ENCODE measurements around the gene PTPRG. TPM values are rescaled to one million over a fixed set of nuclear protein-coding genes. Genes with fewer than 3 reads are reported as not detected.

The PTPRG gene
- total RNA-seq, 2 experiments from 2014 or later: 0.10 TPM; not detected in 1

DNA sequence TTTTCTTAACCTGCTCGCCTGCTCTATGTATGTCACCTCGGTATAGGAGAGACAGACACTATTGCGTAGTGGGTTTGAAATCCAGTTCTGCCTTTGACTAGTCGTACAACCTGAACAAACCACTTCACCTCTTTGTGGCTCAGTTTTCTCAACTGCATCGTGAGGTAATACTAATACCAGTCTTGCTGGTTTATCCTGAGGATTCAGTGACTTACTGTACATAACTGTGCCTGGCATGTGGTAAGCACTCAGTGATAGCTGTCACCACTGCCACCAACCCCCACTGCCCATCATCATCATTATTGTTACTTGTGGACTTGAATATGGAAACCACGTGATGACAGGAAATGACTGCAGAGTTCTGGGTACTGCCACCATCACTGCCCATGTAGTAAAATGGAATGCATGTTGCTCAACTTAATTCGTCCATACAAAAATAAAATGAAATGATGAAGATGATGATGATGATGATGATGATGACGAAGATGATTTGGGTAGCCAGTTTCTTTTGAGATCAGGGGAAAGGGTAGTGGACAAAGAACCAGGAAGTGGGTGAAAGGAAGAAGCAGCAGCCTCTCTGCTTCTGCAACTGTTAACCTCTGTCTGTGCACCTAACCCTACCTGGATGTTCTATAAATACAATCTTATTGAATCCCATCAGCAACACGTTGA, 583.9 kb downstream of the PTPRG start:
- no peaks in the 10 kb centered on the region for H3K9me3 Mint-ChIP-seq
- CTCF ChIA-PET: no interaction called here
- DNase-seq: no peak
- no peaks in the 10 kb centered on the region for H3K36me3 Mint-ChIP-seq
- H3K27ac Mint-ChIP-seq: no peak overlapping the region
- no peaks in the 10 kb centered on the region for H3K4me1 Mint-ChIP-seq (ENCODE audit: low read depth)
- H3K27me3 Mint-ChIP-seq: no peaks in the 10 kb centered on the region
- POLR2A ChIA-PET: no interaction called here
- H3K4me3 Mint-ChIP-seq: no peak overlapping the region
- intact Hi-C loops (cut with micrococcal nuclease): no loop called here

DNA sequence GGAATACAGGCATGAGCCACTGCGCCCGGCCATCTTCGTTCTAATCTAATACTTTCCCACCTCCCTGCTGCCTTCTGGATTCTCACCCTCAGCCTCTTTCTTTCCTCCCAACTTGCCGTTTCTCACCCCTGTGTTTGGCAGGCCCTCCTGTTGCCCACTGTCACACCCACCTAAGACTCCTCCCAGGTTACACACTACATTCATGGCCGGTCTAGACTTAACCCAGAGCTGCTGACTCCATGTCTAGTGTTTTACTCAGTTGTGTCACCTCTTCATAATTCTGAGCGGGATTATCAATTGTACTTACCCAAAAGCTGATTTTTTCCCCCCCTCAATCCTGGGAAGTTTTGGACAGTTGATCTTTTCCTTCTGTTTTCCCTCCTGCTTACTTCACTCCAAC, 588.2 kb downstream of the PTPRG start:
- Mint-ChIP-seq H3K27ac (no peak overlapping the region), H3K36me3 (no peaks in the 10 kb centered on the region), H3K4me1 (ENCODE audit: low read depth) (no peaks in the 10 kb centered on the region), H3K27me3 (no peaks in the 10 kb centered on the region), H3K9me3 (no peaks in the 10 kb centered on the region), H3K4me3 (no peak overlapping the region)
- DNase-seq: no peak
- intact Hi-C loops (cut with micrococcal nuclease): no loop called here
- CTCF ChIA-PET: no interaction called here
- POLR2A ChIA-PET: no interaction called here

DNA sequence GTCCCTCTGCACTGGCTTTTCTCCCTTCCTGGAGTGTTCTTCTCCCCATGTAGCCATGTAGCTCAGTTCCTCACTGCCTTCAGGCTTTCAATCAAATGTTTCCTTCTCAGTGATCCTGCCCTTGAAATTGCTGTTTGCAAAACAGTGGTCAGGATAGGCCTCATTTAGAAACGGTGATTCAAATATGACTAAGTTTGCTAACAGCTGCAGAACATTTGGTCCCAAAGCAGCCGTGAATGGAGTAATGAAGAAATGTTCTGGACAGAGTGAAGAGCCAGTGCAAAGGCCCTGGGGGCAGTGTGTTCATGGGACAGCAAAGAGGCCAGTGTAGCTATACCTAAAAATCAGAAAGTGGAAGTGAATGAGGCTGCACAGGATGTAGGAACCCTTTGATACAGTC, 588.6 kb downstream of the PTPRG start:
- ChIA-PET POLR2A (no interaction called here), CTCF (no interaction called here)
- intact Hi-C loops (cut with micrococcal nuclease): no loop called here
- no peak for DNase-seq
- Mint-ChIP-seq H3K4me1 (ENCODE audit: low read depth) (no peaks in the 10 kb centered on the region), H3K4me3 (no peak overlapping the region), H3K9me3 (no peaks in the 10 kb centered on the region), H3K36me3 (no peaks in the 10 kb centered on the region), H3K27ac (no peak overlapping the region), H3K27me3 (no peaks in the 10 kb centered on the region)

DNA sequence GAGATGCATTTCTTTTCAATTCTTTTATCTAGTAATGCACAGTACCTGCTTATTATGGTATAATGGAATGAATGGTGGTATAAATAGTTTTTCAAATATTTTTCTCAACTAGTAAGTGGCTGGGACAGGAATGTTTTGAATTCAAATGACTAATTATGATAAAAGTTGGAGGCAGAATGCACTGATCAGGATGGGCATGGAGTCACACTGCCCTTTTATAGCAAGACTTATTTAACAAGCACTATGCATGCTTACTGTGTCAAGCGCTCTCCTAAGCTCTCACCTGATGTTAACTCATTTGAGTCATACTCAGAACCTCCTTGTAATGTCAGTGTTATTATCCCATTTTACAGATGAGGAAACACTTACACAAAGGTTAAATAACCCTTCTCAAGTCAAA, 590.2 kb downstream of the PTPRG start:
- Mint-ChIP-seq H3K9me3 (no peaks in the 10 kb centered on the region), H3K27me3 (no peaks in the 10 kb centered on the region), H3K36me3 (no peaks in the 10 kb centered on the region), H3K27ac (no peak overlapping the region), H3K4me3 (no peak overlapping the region), H3K4me1 (ENCODE audit: low read depth) (no peaks in the 10 kb centered on the region)
- intact Hi-C loops (cut with micrococcal nuclease): no loop called here
- no peak for DNase-seq
- POLR2A ChIA-PET: no interaction called here
- CTCF ChIA-PET: no interaction called here

DNA sequence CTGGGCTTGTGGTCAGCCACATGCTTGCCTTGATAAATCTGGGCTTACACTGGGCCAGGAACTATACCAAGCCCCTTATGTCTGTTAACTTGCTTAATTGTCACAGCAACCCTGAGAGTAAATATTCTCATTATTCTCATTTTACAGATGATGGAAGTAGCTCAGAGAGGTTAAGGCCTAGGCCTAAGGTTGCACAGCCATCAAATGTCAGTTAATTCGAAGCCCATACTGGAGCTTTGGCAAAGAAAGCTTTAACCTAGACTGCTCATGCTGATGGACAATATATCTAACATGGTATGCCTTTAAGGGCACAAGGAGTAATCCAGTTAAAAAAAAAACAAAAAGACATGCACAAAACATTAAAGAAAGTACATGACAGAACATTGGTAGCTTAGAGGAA, 591.9 kb downstream of the PTPRG start:
- Mint-ChIP-seq H3K9me3 (no peaks in the 10 kb centered on the region), H3K4me3 (no peak overlapping the region), H3K36me3 (no peaks in the 10 kb centered on the region), H3K27me3 (no peaks in the 10 kb centered on the region), H3K27ac (no peak overlapping the region), H3K4me1 (ENCODE audit: low read depth) (no peaks in the 10 kb centered on the region)
- POLR2A ChIA-PET: no interaction called here
- intact Hi-C loops (cut with micrococcal nuclease): no loop called here
- no peak for DNase-seq
- CTCF ChIA-PET: no interaction called here

DNA sequence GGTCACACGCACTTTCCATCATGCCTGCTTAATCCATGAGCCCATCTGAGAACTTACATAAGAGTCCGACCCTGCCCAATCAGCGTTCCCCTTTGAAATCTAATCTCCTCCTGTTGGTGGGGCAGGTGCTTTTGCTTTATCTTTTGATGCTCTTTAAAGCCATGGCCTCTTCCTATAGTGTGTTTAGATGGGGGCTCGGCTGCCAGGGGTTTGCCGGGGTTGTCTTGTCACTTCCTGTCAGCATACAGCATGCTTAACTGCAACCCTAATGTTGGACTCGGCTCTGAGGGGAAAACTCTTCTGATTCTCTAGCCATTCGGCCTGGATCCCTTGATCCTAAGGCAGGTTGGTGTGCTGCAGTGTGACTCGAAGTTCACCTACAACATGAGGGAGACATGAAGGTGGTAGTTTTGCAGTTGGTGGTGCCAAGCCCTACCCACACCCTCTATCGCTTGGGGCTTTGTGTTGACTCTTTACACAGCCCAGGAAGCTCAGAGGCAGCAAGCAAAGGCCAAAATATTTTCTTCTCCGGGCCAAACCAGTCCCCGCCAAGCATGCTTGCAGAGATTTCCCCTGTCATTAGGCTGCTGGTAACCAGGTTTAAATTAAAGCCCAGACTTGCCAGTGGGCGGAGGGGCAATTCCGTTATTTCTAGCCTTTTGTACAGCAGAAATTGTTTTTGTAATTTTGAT, 593.2 kb downstream of the PTPRG start:
- Mint-ChIP-seq H3K4me1 (ENCODE audit: low read depth) (no peaks in the 10 kb centered on the region), H3K4me3 (no peak overlapping the region), H3K27ac (no peak overlapping the region), H3K36me3 (no peaks in the 10 kb centered on the region), H3K9me3 (no peaks in the 10 kb centered on the region), H3K27me3 (no peaks in the 10 kb centered on the region)
- ChIA-PET POLR2A (no interaction called here), CTCF (no interaction called here)
- intact Hi-C loops (cut with micrococcal nuclease): no loop called here
- no peak for DNase-seq

DNA sequence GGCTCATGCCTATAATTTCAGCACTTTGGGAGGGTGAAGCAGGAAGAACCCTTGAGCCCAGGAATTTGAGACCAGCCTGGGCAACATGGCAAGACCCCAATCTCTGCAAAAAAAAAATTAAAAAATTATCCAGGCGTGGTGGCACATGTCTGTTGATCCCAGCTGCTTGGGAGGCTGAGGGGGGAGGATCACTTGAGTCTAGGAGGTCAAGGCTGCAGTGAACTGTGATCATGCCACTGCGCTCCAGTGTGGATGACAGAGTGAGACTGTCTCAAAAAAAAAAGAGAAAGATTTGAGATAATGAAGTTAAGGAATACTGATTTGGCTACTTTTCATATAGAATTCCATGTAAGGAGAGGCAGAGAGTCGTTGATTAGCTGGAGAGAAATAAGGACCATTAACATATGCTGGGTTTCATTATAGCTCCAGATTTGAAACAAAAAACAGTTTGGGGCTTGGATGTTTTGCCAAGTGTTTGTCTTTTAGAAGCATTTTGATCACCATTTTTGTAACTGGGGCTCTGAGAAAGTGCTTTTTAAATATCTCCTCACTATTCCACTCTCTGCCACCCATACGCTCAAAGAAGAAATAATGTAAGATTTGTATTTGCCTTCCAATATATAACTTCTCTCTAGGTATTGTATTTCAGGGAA, 597.8 kb downstream of the PTPRG start:
- no peaks in the 10 kb centered on the region for H3K36me3 Mint-ChIP-seq
- CTCF ChIA-PET: no interaction called here
- H3K4me1 Mint-ChIP-seq (ENCODE audit: low read depth): no peaks in the 10 kb centered on the region
- no peak overlapping the region for H3K4me3 Mint-ChIP-seq
- H3K27ac Mint-ChIP-seq: no peak overlapping the region
- no peak for DNase-seq
- H3K9me3 Mint-ChIP-seq: no peaks in the 10 kb centered on the region
- H3K27me3 Mint-ChIP-seq: no peaks in the 10 kb centered on the region
- intact Hi-C loops (cut with micrococcal nuclease): no loop called here
- POLR2A ChIA-PET: no interaction called here

DNA sequence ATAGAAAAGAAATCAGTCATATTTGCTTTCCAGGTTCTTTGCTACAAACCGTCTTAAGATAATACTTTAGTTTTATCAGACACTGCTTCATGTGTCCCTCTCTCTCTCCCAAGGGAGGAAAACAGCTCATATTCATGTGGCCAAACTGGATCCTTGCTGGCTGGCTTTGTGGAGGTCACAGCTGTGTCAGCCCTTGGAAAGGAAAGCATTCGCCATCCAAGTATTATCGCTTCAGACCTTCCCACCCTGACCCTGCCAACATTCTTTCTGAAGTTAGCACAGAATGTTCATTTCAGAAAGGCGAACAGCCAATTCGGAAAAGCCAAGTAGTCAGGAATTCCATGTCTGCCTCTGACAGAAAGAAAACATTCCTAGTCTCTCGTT, 598.3 kb downstream of the PTPRG start:
- Mint-ChIP-seq H3K36me3 (no peaks in the 10 kb centered on the region), H3K27ac (no peak overlapping the region), H3K27me3 (no peaks in the 10 kb centered on the region), H3K4me3 (no peak overlapping the region), H3K9me3 (no peaks in the 10 kb centered on the region), H3K4me1 (ENCODE audit: low read depth) (no peaks in the 10 kb centered on the region)
- intact Hi-C loops (cut with micrococcal nuclease): no loop called here
- CTCF ChIA-PET: no interaction called here
- no peak for DNase-seq
- POLR2A ChIA-PET: no interaction called here

DNA sequence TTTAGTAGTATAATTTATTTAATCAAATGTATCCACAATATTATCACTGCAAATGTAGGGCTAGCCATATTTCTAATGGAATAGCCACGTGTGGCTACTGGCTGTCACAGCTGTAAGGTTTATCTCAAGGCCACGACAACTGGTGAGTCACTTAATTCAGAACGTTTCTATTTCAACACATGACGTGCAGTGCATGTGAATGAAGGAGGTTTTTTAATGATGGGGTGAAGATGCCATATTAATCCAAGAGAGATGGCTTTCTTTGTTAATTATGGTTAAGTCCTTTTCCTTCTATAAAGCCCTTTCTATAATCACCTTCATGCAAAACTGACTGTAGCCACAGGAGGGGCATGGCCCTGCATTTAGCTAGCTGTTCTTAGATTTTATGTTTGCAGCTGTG, 600.0 kb downstream of the PTPRG start:
- no peaks in the 10 kb centered on the region for H3K9me3 Mint-ChIP-seq
- ChIA-PET CTCF (no interaction called here), POLR2A (no interaction called here)
- H3K4me1 Mint-ChIP-seq (ENCODE audit: low read depth): no peaks in the 10 kb centered on the region
- no peak overlapping the region for H3K4me3 Mint-ChIP-seq
- no peaks in the 10 kb centered on the region for H3K27me3 Mint-ChIP-seq
- DNase-seq: no peak
- no peak overlapping the region for H3K27ac Mint-ChIP-seq
- intact Hi-C loops (cut with micrococcal nuclease): no loop called here
- no peaks in the 10 kb centered on the region for H3K36me3 Mint-ChIP-seq

DNA sequence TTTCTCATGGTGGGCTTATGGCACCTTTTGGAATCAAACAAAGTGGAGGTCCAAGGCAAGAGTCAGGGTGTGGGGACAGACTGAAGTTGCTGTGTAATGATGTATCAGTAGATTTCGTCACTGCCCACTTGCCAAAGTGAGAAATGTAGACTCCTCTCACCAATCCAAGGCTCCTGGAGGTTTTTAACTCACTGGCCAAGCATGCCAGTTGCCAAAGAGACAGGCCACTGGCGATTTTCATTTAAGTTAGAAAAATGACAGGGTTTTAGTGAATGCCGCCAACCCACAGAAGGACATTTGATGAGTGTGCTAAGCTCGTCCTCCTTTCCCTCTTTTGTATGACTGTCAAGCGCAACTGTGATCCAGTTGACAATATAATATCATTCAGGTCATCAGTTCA, 602.8 kb downstream of the PTPRG start:
- POLR2A ChIA-PET: no interaction called here
- CTCF ChIA-PET: no interaction called here

DNA sequence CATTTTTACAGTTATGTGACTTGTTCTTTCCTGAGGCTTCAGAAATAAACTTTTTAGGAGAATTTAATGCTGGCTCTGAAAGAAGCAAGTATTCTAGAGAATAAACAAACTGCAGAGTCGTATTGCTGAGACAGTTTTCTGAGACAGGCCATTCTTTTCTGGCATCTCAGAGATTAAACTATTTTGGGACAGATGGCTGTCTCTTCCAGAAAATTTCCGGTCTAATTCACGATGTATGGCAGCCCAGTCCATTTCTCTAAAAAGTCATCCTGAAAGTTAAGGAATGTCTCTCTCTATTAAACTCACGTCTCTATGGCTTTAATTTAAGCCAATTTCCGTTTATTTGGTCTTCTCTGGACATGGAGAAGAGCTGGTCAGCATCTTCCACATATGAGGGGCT, 603.4 kb downstream of the PTPRG start:
- Mint-ChIP-seq H3K9me3 (no peaks in the 10 kb centered on the region), H3K4me1 (ENCODE audit: low read depth) (no peaks in the 10 kb centered on the region), H3K27me3 (no peaks in the 10 kb centered on the region), H3K4me3 (no peak overlapping the region), H3K27ac (no peak overlapping the region), H3K36me3 (no peaks in the 10 kb centered on the region)
- intact Hi-C loops (cut with micrococcal nuclease): no loop called here
- POLR2A ChIA-PET: no interaction called here
- CTCF ChIA-PET: no interaction called here
- no peak for DNase-seq

More for the DNA sequence above, 602.8 kb downstream of the PTPRG start:
- Mint-ChIP-seq H3K4me3 (no peak overlapping the region), H3K27me3 (no peaks in the 10 kb centered on the region), H3K27ac (no peak overlapping the region), H3K4me1 (ENCODE audit: low read depth) (no peaks in the 10 kb centered on the region), H3K9me3 (no peaks in the 10 kb centered on the region), H3K36me3 (no peaks in the 10 kb centered on the region)
- intact Hi-C loops (cut with micrococcal nuclease): no loop called here
- no peak for DNase-seq

DNA sequence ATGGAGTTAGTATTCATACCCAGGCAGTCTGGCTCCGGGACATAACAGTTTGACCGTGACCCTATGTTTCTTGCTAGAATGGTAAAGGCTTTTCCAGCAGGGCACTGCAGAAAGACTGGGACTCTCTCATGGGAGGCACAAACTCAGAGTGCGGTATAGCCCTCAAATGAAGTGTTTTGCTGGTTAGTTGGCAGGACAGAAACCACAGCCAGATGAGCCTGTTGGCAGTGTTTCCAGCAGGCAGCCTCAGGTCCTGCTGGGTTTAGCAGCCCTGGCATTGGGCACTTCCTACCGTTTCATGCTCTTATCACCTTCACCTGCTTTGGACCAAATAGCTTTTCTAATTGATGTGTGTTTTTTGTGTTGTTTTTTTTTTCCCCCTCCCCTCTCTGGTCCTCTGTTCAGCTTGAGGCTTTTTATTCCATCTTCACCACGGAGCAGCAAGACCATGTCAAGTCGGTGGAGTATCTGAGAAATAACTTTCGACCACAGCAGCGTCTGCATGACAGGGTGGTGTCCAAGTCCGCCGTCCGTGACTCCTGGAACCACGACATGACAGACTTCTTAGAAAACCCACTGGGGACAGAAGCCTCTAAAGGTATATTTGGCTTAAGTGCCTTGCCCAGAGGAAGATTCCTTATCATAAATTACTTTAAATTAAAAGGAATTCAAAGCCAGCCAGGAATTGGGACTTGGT, 606.3 kb downstream of the PTPRG start:
- no peaks in the 10 kb centered on the region for H3K36me3 Mint-ChIP-seq
- POLR2A ChIA-PET: no interaction called here
- H3K9me3 Mint-ChIP-seq: peaks cover 8% of the 10 kb centered on the region
- H3K27me3 Mint-ChIP-seq: peaks cover 2% of the 10 kb centered on the region
- no peak overlapping the region for H3K4me3 Mint-ChIP-seq
- no peak overlapping the region for H3K27ac Mint-ChIP-seq
- DNase-seq: no peak
- intact Hi-C loops (cut with micrococcal nuclease): no loop called here
- no peaks in the 10 kb centered on the region for H3K4me1 Mint-ChIP-seq (ENCODE audit: low read depth)
- CTCF ChIA-PET: interaction anchor here (1.5 kb wide), 1 partner anchor 20 kb away, joined by 4 read pairs; no protein-coding TSS in a partner anchor

Data from activated CD4-positive, alpha-beta memory T cell treated with anti-CD3 and anti-CD28 coated beads for 36 hours (primary cell).